SJSA1 (cell line): Measurements from ENCODE around the gene ZNF423. TPM values are rescaled to one million over a fixed set of nuclear protein-coding genes. Genes with fewer than 3 reads are reported as not detected.
"Not testable (repeated sequence)": the region's sequence is repeated elsewhere in the genome, so short reads cannot be mapped to it uniquely, and the experiment has no call there.

ENCODE experiments used
- DNase-seq, 2 experiments: peaks; one replicate each; pipeline ENCODE4 v3.0.0-alpha.2; 2015 to 2020; ENCODE audit warnings: low spot score in 2 of 2, low read depth in 1 of 2
- H3K27ac ChIP-seq: fragments of 250-450 bp; sonication (Bioruptor Pico); 2 replicates; pipeline ENCODE4 v1.5.1; 2020; ENCODE audit warnings: mild to moderate bottlenecking, moderate library complexity
- H3K27me3 ChIP-seq: fragments of 250-450 bp; sonication (Bioruptor Pico); replicated peaks from 2 replicates; pipeline ENCODE4 v1.5.1; 2020; ENCODE audit warnings: mild to moderate bottlenecking, moderate library complexity
- H3K36me3 ChIP-seq: fragments of 250-450 bp; sonication (Bioruptor Pico); 2 replicates; pipeline ENCODE4 v1.5.1; 2020; ENCODE audit warnings: mild to moderate bottlenecking
- H3K4me1 ChIP-seq: fragments of 250-450 bp; sonication (Bioruptor Pico); replicated peaks from 2 replicates; pipeline ENCODE4 v1.6.1; 2021; ENCODE audit warnings: mild to moderate bottlenecking
- H3K4me3 ChIP-seq: fragments of 250-450 bp; sonication (Bioruptor Pico); 2 replicates; pipeline ENCODE4 v1.5.1; 2020; ENCODE audit warnings: mild to moderate bottlenecking
- H3K9me3 ChIP-seq: fragments of 250-450 bp; sonication (Bioruptor Pico); replicated peaks from 2 replicates; pipeline ENCODE4 v1.5.1; 2020; ENCODE audit warnings: mild to moderate bottlenecking
- total RNA-seq: library from RNA; depleted of rRNA; stranded (reverse); fragments of >200 nt; shearing (Covaris generic); gene quantifications from 2 replicates; pipeline ENCODE4 v1.2.3, GENCODE V29; 2014

The ZNF423 gene
- total RNA-seq, 1 experiment from 2014 or later: 5.4 TPM

GRCh38 chr16:49519008-49519656 lies 336.8 kb downstream of the ZNF423 start:
- Histone ChIP-seq H3K27me3 (no peaks in the 10 kb centered on the region), H3K4me1 (no peaks in the 10 kb centered on the region)
- DNase-seq: no peak

GRCh38 chr16:49516382-49517036 lies 339.4 kb downstream of the ZNF423 start:
- Histone ChIP-seq H3K4me3 (no peak overlapping the region), H3K27ac (no peak overlapping the region), H3K27me3 (no peaks in the 10 kb centered on the region), H3K4me1 (no peaks in the 10 kb centered on the region), H3K36me3 (no peaks in the 10 kb centered on the region), H3K9me3 (no peaks in the 10 kb centered on the region)
- DNase-seq: no peak

More at GRCh38 chr16:49519008-49519656, 336.8 kb downstream of the ZNF423 start:
- Histone ChIP-seq H3K9me3 (no peaks in the 10 kb centered on the region), H3K27ac (no peak overlapping the region), H3K36me3 (no peaks in the 10 kb centered on the region), H3K4me3 (no peak overlapping the region)

DNA sequence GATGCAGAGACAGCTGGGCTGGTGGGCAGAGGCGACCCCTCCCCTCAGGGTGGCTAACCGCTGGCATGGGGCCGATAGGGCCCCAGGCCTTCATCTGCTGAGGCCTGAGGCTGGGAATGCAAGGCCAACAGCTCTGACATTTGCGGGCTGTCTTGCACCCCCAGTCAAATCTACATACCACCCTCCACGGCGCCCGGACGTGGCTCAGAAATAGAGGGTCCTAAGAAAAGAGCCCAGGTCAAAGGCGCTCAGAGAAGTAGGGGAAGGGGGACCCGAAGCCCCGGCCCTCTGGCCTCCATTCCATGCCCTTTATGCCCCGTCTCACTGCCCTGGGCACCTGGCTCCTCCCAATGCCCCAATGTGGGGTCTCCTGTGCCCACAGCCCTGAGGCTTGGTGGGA lies 340.1 kb downstream of the ZNF423 start:
- no peak overlapping the region for H3K27ac ChIP-seq
- H3K4me1 ChIP-seq: no peaks in the 10 kb centered on the region
- no peaks in the 10 kb centered on the region for H3K9me3 ChIP-seq
- no peaks in the 10 kb centered on the region for H3K36me3 ChIP-seq
- H3K4me3 ChIP-seq: no peak overlapping the region
- DNase-seq: no peak
- H3K27me3 ChIP-seq: no peaks in the 10 kb centered on the region

DNA sequence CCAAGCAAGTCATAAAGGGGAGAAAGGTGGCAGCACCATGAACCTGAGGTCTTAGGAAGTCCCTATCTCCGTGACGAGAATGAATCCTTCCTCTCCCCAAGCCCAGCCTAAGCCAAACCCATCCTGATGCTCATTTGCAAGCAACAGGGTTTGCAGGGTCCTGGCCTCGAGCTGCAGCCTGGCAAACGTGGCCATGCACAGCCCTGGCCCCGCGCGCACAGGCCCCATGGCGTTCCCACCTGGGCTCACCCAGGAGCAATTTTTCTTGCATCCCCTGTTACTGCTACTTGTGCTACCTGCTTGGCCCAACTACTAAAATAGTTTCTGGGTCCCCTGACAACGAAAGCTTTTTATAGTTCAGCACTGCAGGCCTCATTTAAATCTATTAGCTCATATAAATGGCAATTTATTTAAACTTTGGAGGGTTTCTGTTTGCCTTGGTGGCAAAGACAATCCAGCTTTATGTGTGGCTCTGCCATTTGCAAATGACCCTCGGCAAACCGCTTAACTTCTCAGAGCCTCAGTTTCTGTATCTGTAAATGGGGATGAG lies 340.8 kb downstream of the ZNF423 start:
- no peaks in the 10 kb centered on the region for H3K27me3 ChIP-seq
- no peaks in the 10 kb centered on the region for H3K9me3 ChIP-seq
- no peaks in the 10 kb centered on the region for H3K36me3 ChIP-seq
- no peak overlapping the region for H3K4me3 ChIP-seq
- no peak overlapping the region for H3K27ac ChIP-seq
- no peak for DNase-seq
- H3K4me1 ChIP-seq: no peaks in the 10 kb centered on the region

DNA sequence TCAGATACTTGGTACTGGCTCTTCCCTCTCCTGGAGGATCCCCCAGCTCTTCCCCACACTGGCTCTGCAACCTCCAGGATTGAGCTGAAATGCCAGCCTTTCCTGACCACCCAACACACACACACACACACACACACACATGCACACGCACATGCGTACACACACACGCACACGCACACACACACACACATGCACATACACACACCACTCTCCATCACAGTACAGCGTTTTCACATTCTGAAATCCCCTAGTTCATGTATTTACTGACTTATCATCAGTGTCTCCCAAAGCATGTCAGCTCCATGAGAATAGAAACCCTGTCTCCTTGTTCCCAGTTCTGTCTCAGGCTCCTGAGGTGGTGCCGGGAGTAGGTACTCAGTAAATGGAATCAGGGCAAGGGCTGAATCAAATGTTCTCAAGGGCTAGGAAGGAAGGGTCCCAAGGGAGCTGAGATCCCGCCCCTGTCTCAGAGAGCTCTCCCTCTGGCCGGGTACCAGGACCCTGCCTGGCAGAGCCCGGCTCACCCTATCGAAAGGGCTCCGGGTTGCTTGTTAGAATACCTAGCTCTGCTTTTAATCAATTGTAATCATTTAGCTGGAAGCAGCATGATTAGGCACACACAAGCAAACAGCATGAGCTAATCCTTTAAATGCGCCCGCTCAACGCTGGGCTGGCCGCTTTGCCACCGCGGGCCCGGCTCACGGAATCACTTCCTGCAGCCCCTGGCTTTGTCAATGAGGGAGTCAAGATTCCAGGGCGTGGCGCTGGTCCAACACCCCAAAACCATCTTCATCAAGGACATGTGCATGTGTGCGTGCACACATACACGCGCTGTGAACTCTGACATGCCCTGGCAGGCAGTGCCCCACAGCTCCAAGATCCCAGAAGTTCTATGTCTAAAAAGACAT lies 341.6 kb downstream of the ZNF423 start:
- Histone ChIP-seq H3K27ac (no peak overlapping the region), H3K27me3 (no peaks in the 10 kb centered on the region), H3K4me1 (no peaks in the 10 kb centered on the region), H3K36me3 (no peaks in the 10 kb centered on the region), H3K9me3 (no peaks in the 10 kb centered on the region), H3K4me3 (no peak overlapping the region)
- no peak for DNase-seq

DNA sequence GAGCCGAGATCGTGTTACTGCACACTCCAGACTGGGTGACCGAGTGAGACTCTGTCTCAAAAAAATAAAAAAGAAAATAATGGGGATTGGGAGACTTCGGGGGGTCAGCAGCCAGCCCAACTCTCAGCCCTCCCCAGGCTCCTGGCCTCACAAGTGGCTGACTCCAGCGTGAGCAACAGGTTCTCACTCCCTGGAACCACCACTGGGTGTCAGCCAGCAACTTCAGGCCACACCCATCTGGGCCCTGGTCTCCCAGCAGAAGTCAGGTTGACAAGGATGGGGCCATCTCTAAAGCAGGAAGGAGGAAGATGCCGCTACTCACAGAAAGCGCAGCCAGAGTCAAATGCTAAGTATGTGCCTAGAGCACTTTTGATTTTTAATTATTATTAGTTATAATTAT lies 342.9 kb downstream of the ZNF423 start:
- H3K36me3 ChIP-seq: no peaks in the 10 kb centered on the region
- H3K4me1 ChIP-seq: no peaks in the 10 kb centered on the region
- no peaks in the 10 kb centered on the region for H3K9me3 ChIP-seq

DNA sequence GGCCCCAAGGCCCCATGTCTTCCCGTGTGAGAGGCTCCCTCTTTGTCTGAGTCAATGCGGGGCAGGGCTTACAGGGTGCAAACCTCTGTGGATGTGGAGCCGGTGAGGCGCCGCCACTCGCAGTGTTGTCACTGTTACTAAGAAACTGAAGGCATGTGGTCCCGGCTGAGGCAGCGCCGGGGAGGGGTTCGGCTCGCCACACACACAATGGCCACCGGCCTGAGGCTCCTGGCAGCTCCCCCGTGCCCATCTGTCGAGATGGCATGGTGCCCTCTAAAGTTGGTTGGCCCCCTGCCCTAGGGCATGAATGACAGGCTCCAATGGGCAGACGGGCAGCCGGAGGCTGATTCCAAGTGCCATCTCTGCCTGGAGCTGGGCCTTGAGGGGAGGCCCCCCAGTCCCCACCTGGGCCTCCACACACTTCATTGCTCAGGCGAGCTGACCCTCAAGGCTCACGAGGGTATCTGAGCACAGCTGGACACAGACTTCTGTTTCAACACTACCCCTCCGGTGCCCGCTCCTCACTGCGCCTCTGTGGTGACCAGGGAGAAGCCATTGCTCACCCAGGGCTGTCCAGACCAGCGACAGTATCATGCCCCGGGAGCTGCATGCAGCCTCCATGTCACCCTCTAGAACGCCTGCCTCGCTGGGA lies 345.1 kb downstream of the ZNF423 start:
- no peaks in the 10 kb centered on the region for H3K27me3 ChIP-seq
- H3K4me3 ChIP-seq: no peak overlapping the region

More for the DNA sequence above, 342.9 kb downstream of the ZNF423 start:
- Histone ChIP-seq H3K4me3 (no peak overlapping the region), H3K27ac (no peak overlapping the region), H3K27me3 (no peaks in the 10 kb centered on the region)
- DNase-seq: no peak

GRCh38 chr16:49510141-49510540 lies 345.8 kb downstream of the ZNF423 start:
- Histone ChIP-seq H3K9me3 (no peaks in the 10 kb centered on the region), H3K27me3 (no peaks in the 10 kb centered on the region), H3K27ac (no peak overlapping the region), H3K4me1 (no peaks in the 10 kb centered on the region), H3K36me3 (no peaks in the 10 kb centered on the region), H3K4me3 (no peak overlapping the region)
- no peak for DNase-seq

More for the DNA sequence above, 345.1 kb downstream of the ZNF423 start:
- Histone ChIP-seq H3K4me1 (no peaks in the 10 kb centered on the region), H3K9me3 (no peaks in the 10 kb centered on the region), H3K36me3 (no peaks in the 10 kb centered on the region), H3K27ac (no peak overlapping the region)
- DNase-seq: no peak

GRCh38 chr16:49506058-49507013 lies 349.6 kb downstream of the ZNF423 start:
- H3K4me3 ChIP-seq, H3K36me3 ChIP-seq: not testable (repeated sequence)

GRCh38 chr16:49505556-49505955 lies 350.4 kb downstream of the ZNF423 start:
- DNase-seq: no peak
- Histone ChIP-seq H3K4me1 (no peaks in the 10 kb centered on the region), H3K36me3 (no peaks in the 10 kb centered on the region), H3K27ac (no peak overlapping the region), H3K4me3 (no peak overlapping the region), H3K27me3 (no peaks in the 10 kb centered on the region), H3K9me3 (no peaks in the 10 kb centered on the region)

More at GRCh38 chr16:49506058-49507013, 349.6 kb downstream of the ZNF423 start:
- not testable (repeated sequence) for H3K27me3 ChIP-seq, H3K4me1 ChIP-seq, H3K27ac ChIP-seq, DNase-seq, H3K9me3 ChIP-seq

DNA sequence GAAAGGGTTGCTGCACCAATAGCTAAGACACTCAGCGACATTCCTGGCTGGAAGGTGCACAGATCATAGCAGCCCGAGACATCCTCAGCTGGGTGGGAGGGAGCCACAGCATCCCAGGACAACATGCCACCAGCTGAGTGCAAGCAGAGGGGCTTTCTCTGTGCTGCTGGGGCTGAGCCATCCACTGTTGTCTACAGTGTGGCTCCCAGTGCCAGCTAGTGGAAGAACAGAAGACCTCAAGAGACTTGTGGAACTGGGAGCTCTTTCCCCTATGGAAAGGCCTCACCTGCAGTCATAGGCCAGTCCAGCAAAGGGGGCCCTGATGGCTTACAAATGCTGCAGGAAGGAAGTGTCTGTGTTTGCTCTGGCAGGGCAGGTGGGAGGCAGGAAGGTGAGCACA lies 351.3 kb downstream of the ZNF423 start:
- Histone ChIP-seq H3K9me3 (no peaks in the 10 kb centered on the region), H3K4me1 (no peaks in the 10 kb centered on the region), H3K36me3 (no peaks in the 10 kb centered on the region), H3K4me3 (no peak overlapping the region), H3K27me3 (no peaks in the 10 kb centered on the region), H3K27ac (no peak overlapping the region)
- no peak for DNase-seq

GRCh38 chr16:49504023-49504364 lies 351.9 kb downstream of the ZNF423 start:
- H3K36me3 ChIP-seq: no peaks in the 10 kb centered on the region
- no peak overlapping the region for H3K4me3 ChIP-seq
- H3K27me3 ChIP-seq: no peaks in the 10 kb centered on the region
- no peak overlapping the region for H3K27ac ChIP-seq
- no peak for DNase-seq
- H3K9me3 ChIP-seq: no peaks in the 10 kb centered on the region
- no peaks in the 10 kb centered on the region for H3K4me1 ChIP-seq
